ENCODE data around the gene CREG1. TPM values are rescaled to one million over a fixed set of nuclear protein-coding genes. Genes with fewer than 3 reads are reported as not detected.

The CREG1 gene
- total RNA-seq, 1 experiment from 2014 or later = 7.7 TPM

GRCh38 chr1:167543199-167543990 lies 10.2 kb downstream of the CREG1 start:
- ChIA-PET POLR2A (ENCODE audit: low non-redundant PET) (no interaction called here), CTCF (no interaction called here)
- no peaks in the 10 kb centered on the region for H3K9me3 ChIP-seq (ENCODE audit: low read depth, low read length, poor library complexity, severe bottlenecking)
- no peak overlapping the region for H3K27ac ChIP-seq (ENCODE audit: low read depth, low read length, poor library complexity, severe bottlenecking)
- H3K36me3 ChIP-seq (ENCODE audit: insufficient read depth, low read length, poor library complexity, severe bottlenecking) = no peaks in the 10 kb centered on the region
- no peak for DNase-seq (ENCODE audit: low spot score)
- intact Hi-C loops (cut with micrococcal nuclease; ENCODE audit: unreplicated experiment) = no loop called here
- no peak overlapping the region for H3K4me3 ChIP-seq (ENCODE audit: low read depth, low read length, poor library complexity, severe bottlenecking)
- BruUV-seq (replicated peaks) = no TSS peak
- no peaks in the 10 kb centered on the region for H3K27me3 ChIP-seq (replicated peaks; ENCODE audit: insufficient read depth, low read depth, low read length, poor library complexity)
- peaks cover 10% of the 10 kb centered on the region for H3K4me1 ChIP-seq (ENCODE audit: insufficient read depth, low read length, poor library complexity, severe bottlenecking)
- no peak for TF ChIP-seq EZH2 (IDR thresholded peaks at IDR 0.05; ENCODE audit: borderline replicate concordance, low read depth, low read length, poor library complexity, severe bottlenecking)

GRCh38 chr1:167542109-167543032 lies 11.2 kb downstream of the CREG1 start:
- Histone ChIP-seq H3K27me3 (replicated peaks; ENCODE audit: insufficient read depth, low read depth, low read length, poor library complexity) (no peaks in the 10 kb centered on the region), H3K4me1 (ENCODE audit: insufficient read depth, low read length, poor library complexity, severe bottlenecking) (peaks cover 10% of the 10 kb centered on the region), H3K36me3 (ENCODE audit: insufficient read depth, low read length, poor library complexity, severe bottlenecking) (no peaks in the 10 kb centered on the region), H3K9me3 (ENCODE audit: low read depth, low read length, poor library complexity, severe bottlenecking) (no peaks in the 10 kb centered on the region), H3K27ac (ENCODE audit: low read depth, low read length, poor library complexity, severe bottlenecking) (no peak overlapping the region), H3K4me3 (ENCODE audit: low read depth, low read length, poor library complexity, severe bottlenecking) (no peak overlapping the region)
- DNase-seq (ENCODE audit: low spot score) = no peak
- intact Hi-C loops (cut with micrococcal nuclease; ENCODE audit: unreplicated experiment) = no loop called here
- BruUV-seq (replicated peaks) = no TSS peak
- ChIA-PET POLR2A (ENCODE audit: low non-redundant PET) (no interaction called here), CTCF (no interaction called here)
- TF ChIP-seq EZH2 (IDR thresholded peaks at IDR 0.05; ENCODE audit: borderline replicate concordance, low read depth, low read length, poor library complexity, severe bottlenecking) = no peak
- TF ChIP-seq CTCF (conservative IDR thresholded peaks at IDR 0.05; ENCODE audit: low read depth, low read length) = no peak

GRCh38 chr1:167541610-167542009 lies 12.0 kb downstream of the CREG1 start:
- Histone ChIP-seq H3K27me3 (replicated peaks; ENCODE audit: insufficient read depth, low read depth, low read length, poor library complexity) (no peaks in the 10 kb centered on the region), H3K4me1 (ENCODE audit: insufficient read depth, low read length, poor library complexity, severe bottlenecking) (peaks cover 10% of the 10 kb centered on the region), H3K36me3 (ENCODE audit: insufficient read depth, low read length, poor library complexity, severe bottlenecking) (no peaks in the 10 kb centered on the region), H3K27ac (ENCODE audit: low read depth, low read length, poor library complexity, severe bottlenecking) (no peak overlapping the region), H3K4me3 (ENCODE audit: low read depth, low read length, poor library complexity, severe bottlenecking) (no peak overlapping the region), H3K9me3 (ENCODE audit: low read depth, low read length, poor library complexity, severe bottlenecking) (no peaks in the 10 kb centered on the region)
- DNase-seq (ENCODE audit: low spot score) = no peak
- CTCF ChIA-PET = no interaction called here
- BruUV-seq (replicated peaks) = no TSS peak
- POLR2A ChIA-PET (ENCODE audit: low non-redundant PET) = no interaction called here
- no peak for TF ChIP-seq EZH2 (IDR thresholded peaks at IDR 0.05; ENCODE audit: borderline replicate concordance, low read depth, low read length, poor library complexity, severe bottlenecking)
- no peak for TF ChIP-seq CTCF (conservative IDR thresholded peaks at IDR 0.05; ENCODE audit: low read depth, low read length)
- intact Hi-C loops (cut with micrococcal nuclease; ENCODE audit: unreplicated experiment) = no loop called here

Measured in A673 (cell line).